ENCODE results near the gene ARCN1. TPM values are rescaled to one million over a fixed set of nuclear protein-coding genes. Genes with fewer than 3 reads are reported as not detected.

Gene ARCN1
- total and polyA plus RNA-seq, 9 of the 15 experiments (the other 6 are each of a cell fraction or from before 2014, with no cell fraction given): 30.0 to 224 (median 76.4) TPM

DNA sequence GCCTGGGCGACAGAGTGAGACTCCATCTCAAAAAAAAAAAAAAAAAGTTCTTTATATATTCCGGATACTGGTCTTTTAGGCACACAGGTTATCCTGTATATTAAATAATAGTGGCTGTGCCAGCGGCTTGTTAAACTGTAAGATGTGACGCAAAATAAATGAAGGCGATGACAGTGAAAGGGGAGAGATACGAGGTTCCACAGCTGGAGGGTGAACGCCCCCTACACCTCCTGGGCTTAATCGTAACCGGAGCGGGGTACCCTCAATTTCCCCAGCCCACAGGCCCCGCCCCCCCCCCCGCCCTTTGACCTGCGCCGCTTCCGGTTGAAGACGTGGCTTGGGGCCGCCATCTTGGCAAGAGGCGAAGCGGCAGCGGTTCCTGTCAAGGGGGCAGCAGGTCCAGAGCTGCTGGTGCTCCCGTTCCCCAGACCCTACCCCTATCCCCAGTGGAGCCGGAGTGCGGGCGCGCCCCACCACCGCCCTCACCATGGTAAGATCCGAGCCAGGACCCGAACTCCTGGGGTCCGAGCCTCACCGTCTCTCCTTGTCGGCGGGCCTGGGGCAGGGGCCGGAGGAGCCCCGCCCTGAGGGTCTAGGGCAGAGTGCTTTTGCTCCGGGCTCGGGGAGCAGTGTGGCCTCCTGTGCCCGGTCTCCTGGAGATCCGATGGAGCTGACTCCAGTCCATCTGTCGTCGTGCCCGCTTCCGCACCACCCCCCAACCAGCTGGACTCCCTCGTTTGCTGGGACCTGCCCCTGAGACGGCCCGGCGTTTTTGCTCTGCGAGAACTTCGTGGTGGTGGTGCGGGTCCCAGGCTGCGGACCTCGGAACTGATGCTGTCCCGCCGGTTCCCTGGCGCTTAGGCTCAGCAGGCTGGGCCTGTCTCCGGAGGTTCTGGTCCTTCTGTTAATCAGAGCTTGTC is at the start of gene ARCN1 (continued):
- TF ChIP-seq SETDB1 (IDR thresholded peaks at IDR 0.05; ENCODE audit: low read length) (no peak), NBN (IDR thresholded peaks at IDR 0.05; ENCODE audit: low read depth) (no peak), ZNF507 (tag; conservative IDR thresholded peaks at IDR 0.05) (no peak), ZNF668 (CRISPR knock-in tag; IDR thresholded peaks at IDR 0.05) (no peak), SMARCC2 (IDR thresholded peaks at IDR 0.05; ENCODE audit: low read depth) (no peak), CCNT2 (IDR thresholded peaks at IDR 0.05; ENCODE audit: borderline replicate concordance, extremely low read depth, insufficient read length, low read depth, low read length) (peak; percentile 17), MTA1 (IDR thresholded peaks at IDR 0.05; ENCODE audit: borderline replicate concordance) (no peak), ZNF431 (CRISPR knock-in tag; IDR thresholded peaks at IDR 0.05) (no peak), KLF1 (tag; IDR thresholded peaks at IDR 0.05) (no peak; the same call in 1 of the 2 replicates), ZNF586 (CRISPR knock-in tag; conservative IDR thresholded peaks at IDR 0.05) (no peak), BDP1 (IDR thresholded peaks at IDR 0.05; ENCODE audit: insufficient read depth, insufficient read length) (no peak), TCF7L2 (IDR thresholded peaks at IDR 0.05; ENCODE audit: low read depth, low read length) (no peak), RFX7 (CRISPR knock-in tag; IDR thresholded peaks at IDR 0.05) (no peak), TAF7 (tag; IDR thresholded peaks at IDR 0.05) (peak; percentile 72; the same call in 1 of the 2 replicates), PTBP1 (IDR thresholded peaks at IDR 0.05; ENCODE audit: low read depth, low read length) (no peak), CXXC5 (CRISPR knock-in tag; IDR thresholded peaks at IDR 0.05) (no peak), GATAD2B (IDR thresholded peaks at IDR 0.05; ENCODE audit: borderline replicate concordance) (no peak), ATF7 (IDR thresholded peaks at IDR 0.05) (no peak), POLR2H (tag; IDR thresholded peaks at IDR 0.05; ENCODE audit: low read depth) (no peak), KAT8 (IDR thresholded peaks at IDR 0.05; ENCODE audit: low read depth) (no peak), EP300 (IDR thresholded peaks at IDR 0.05; ENCODE audit: low read length) (no peak), GABPB1 (CRISPR knock-in tag; IDR thresholded peaks at IDR 0.05) (peak; percentile 83), GATA2 (CRISPR knock-in tag; IDR thresholded peaks at IDR 0.05) (no peak), TCFL5 (CRISPR knock-in tag; conservative IDR thresholded peaks at IDR 0.05) (no peak), POLR2AphosphoS2 (IDR thresholded peaks at IDR 0.05; ENCODE audit: low read length) (no peak)
- TF ChIP-seq, protein P1, sequence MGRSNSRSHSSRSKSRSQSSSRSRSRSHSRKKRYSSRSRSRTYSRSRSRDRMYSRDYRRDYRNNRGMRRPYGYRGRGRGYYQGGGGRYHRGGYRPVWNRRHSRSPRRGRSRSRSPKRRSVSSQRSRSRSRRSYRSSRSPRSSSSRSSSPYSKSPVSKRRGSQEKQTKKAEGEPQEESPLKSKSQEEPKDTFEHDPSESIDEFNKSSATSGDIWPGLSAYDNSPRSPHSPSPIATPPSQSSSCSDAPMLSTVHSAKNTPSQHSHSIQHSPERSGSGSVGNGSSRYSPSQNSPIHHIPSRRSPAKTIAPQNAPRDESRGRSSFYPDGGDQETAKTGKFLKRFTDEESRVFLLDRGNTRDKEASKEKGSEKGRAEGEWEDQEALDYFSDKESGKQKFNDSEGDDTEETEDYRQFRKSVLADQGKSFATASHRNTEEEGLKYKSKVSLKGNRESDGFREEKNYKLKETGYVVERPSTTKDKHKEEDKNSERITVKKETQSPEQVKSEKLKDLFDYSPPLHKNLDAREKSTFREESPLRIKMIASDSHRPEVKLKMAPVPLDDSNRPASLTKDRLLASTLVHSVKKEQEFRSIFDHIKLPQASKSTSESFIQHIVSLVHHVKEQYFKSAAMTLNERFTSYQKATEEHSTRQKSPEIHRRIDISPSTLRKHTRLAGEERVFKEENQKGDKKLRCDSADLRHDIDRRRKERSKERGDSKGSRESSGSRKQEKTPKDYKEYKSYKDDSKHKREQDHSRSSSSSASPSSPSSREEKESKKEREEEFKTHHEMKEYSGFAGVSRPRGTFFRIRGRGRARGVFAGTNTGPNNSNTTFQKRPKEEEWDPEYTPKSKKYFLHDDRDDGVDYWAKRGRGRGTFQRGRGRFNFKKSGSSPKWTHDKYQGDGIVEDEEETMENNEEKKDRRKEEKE (IDR thresholded peaks at IDR 0.05; ENCODE audit: borderline replicate concordance in 1 of 2, control insufficient read depth in 1 of 2, low read depth in 2 of 2, low read length in 1 of 2): no peak
- TF ChIP-seq, protein P2, sequence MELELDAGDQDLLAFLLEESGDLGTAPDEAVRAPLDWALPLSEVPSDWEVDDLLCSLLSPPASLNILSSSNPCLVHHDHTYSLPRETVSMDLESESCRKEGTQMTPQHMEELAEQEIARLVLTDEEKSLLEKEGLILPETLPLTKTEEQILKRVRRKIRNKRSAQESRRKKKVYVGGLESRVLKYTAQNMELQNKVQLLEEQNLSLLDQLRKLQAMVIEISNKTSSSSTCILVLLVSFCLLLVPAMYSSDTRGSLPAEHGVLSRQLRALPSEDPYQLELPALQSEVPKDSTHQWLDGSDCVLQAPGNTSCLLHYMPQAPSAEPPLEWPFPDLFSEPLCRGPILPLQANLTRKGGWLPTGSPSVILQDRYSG (tag; conservative IDR thresholded peaks at IDR 0.05; ENCODE audit: low read depth): no peak

Measured in K562 (cell line).